GM12801 (cell line): ENCODE results near the gene MUC6.

Experiments
- TF ChIP-seq, protein P1 (sequence below): IDR thresholded peaks from one replicate; pipeline ENCODE4 v1.5.1; 2011; ENCODE audit warnings: control low read depth; ENCODE audit not compliant: insufficient read length; ENCODE audit errors: extremely low read depth

MUC6 gene

DNA sequence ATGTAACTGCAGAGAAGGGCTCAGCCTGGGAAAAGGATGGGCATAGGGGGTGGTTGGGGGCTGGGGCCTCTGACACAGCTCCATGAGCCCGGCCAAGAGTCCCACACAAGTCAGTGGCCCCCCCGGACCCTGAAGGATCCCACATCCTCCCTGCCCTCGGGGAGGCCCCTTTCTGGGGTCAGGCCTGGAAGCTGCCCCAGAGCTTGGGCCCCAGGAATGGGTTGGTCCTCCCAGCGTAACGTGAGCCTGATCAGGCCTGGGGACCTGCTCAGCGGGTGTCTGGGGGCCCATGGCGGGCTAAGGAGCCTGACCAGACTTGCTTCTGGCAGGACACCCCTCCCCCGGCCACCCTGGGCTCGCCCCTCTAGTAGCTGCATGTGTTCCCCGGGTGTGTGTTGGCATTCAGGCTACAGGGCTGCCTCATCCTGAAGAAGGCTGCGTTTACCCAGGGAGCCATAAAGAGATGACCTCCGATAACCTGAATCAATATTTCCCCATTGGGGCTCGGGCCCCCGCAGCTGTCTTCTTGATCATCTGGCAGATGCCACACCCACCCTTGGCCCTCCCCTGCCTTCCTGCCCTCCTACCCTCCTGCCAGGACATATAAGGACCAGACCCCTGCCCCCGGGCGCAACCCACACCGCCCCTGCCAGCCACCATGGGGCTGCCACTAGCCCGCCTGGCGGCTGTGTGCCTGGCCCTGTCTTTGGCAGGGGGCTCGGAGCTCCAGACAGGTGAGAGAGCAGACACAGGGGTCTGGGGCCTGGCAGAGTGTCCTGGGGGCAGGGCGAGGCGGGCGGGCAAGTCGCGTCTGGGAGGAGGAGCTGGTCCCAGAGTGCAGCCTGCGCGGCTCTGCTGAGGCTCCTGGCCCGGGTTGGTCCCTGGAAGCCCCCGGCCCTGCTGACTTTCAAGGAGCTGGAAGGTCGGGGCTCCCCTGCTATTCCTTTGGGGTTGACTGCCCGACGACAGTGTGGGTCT lies 38.0 kb upstream of the MUC6 start, which contains the start of gene MUC2:
Gene MUC2, plus strand, starts transcription at position 631 of the 978 bp plus-strand sequence.
- TF ChIP-seq, protein P1, sequence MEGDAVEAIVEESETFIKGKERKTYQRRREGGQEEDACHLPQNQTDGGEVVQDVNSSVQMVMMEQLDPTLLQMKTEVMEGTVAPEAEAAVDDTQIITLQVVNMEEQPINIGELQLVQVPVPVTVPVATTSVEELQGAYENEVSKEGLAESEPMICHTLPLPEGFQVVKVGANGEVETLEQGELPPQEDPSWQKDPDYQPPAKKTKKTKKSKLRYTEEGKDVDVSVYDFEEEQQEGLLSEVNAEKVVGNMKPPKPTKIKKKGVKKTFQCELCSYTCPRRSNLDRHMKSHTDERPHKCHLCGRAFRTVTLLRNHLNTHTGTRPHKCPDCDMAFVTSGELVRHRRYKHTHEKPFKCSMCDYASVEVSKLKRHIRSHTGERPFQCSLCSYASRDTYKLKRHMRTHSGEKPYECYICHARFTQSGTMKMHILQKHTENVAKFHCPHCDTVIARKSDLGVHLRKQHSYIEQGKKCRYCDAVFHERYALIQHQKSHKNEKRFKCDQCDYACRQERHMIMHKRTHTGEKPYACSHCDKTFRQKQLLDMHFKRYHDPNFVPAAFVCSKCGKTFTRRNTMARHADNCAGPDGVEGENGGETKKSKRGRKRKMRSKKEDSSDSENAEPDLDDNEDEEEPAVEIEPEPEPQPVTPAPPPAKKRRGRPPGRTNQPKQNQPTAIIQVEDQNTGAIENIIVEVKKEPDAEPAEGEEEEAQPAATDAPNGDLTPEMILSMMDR, result no peak

DNA sequence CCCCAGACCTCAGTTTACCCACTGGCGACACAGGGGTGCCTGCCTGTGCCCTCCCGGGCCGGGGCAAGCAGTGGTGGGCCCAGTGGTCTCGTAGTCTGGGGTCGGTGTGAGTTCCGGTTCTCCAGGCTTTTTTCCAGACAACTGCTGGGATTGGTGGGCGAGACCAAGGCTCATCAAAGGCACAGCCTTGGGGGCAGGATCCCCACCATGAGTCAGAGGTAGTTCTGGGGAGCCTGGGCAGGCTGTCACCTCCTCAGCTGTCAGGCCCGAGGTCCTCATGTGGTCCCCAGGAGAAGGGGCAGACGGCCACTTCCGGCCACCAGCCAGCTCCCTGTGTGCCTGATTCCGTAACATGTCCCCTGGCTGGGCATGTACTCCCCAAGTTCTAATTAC lies 37.3 kb upstream of the MUC6 start:
- TF ChIP-seq, protein P1, result no peak

DNA sequence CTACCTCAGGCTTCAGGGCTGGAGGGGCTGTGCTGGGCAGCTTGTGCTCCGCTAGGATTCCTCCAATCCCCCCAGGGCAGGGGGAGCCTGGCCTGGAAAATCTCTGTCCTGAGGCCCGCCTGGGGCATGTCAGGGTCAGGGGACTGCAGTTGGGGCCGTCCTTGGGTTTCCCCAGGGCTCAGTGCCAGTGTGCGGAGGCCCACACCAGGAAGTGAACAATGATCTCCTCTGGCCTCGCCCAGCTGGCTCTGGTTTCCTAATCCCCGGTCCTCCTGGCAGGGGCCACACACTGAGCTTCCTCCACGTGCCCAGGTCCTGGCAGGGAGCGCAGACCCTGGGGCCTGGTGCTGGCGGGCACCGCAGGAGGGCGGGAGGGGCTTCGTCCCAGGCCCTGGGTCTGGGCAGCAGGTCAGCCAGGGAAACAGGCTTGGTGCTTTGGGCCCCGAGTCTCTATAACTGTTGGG lies 36.8 kb upstream of the MUC6 start:
- TF ChIP-seq, protein P1, result no peak

DNA sequence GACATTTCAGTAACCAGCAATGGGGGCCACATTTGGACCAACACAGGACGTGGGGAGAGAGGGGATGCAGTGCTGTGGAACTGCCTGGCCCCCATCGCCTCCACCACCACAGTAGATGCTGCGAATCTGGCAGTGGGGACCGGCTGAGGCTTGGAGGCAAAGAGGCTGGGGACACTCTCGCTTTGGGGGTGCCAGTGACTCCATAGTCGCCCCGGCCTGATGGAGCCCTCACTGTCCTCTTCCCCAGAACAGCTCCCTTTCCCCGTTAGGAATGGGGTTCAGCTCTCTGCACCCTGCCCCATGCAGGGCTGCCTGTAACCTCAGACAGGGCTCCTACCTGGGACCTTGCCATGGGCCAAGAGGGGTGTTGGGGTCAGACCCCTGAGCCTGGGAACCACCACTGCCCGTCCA lies 36.3 kb upstream of the MUC6 start:
- TF ChIP-seq, protein P1, result no peak

DNA sequence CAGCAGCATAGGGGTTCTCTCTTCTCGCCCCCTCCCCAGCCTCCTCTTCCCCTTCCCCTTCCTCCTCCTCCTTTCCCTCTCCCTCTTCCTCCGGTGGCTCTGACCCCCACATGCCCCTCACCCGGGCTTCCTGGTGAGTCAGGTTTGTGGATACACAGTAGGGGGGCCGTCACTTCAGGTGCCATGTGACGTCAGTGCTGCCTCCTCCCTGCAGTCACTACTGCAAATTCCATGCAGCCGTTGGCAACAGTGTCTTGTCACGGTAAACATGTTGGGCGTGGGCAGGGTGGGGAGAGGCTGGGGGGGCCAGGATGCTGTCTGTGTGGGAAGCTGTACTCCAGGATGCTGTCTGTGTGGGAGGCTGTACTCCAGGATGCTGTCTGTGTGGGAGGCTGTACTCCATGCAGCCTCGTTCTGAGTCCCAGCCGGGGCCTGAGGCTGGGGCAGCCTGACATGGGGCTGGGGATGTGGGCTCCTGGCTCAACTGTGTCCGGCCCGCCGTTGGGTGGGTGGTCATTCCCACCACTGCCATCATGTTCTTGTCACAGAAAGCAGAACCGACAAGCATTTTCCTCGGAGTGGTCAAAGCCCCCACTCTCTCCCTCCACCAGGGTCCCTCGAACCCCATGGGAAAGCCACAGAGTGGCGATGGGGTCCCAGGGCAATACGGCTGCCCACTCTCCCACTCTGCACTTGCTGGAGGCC lies 35.8 kb upstream of the MUC6 start:
- TF ChIP-seq, protein P1, result no peak

DNA sequence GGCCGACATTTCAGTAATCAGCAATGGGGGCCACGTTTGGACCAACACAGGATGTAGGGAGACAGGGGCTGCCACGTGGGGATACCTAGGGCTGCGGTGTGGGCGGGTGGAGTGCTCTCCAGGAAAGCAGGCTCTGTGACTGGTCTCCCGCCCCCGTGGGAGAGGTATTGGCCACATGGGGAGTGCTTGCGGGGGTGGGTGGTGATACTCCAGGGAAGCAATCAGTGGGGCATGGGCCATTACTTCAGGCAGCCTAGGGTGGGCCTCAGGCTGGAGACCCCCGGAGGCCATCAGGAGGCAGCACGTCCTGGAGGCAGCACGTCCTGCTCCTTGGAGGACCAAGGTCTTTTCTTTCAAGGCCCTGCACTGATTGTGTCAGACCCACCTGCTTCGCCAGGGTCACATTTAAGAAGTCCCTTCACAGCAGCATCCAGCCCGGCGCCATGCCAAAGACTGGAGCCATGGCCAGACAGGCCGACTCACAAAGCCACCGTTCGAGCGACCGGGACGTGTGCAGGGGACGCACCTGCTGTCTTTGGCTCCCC lies 35.1 kb upstream of the MUC6 start:
- TF ChIP-seq, protein P1, result no peak
